OCI-LY1 (cell line): ENCODE measurements around the gene TEAD4.

ENCODE experiments used
- H2AFZ ChIP-seq: fragments of 200-600 bp; sonication (generic), shearing (Covaris generic); 2 replicates; pipeline ENCODE4 v1.6.0; 2014; ENCODE audit warnings: antibody characterized with exemption, mild to moderate bottlenecking, low read length
- H3F3A ChIP-seq: fragments of 200-600 bp; sonication (generic), shearing (Covaris generic); 2 replicates; pipeline ENCODE4 v1.6.0; 2014; ENCODE audit warnings: mild to moderate bottlenecking, antibody characterized with exemption, low read length, moderate library complexity; ENCODE audit not compliant: insufficient read depth
- H3K27ac ChIP-seq: fragments of 200-600 bp; sonication (generic); 2 replicates; pipeline ENCODE4 v1.5.1; 2014; ENCODE audit warnings: low read length, mixed run types, mild to moderate bottlenecking, low read depth; ENCODE audit not compliant: poor library complexity, severe bottlenecking
- H3K27me3 ChIP-seq: fragments of 200-600 bp; sonication (generic); 2 replicates; pipeline ENCODE4 v1.6.0; 2014; ENCODE audit warnings: antibody characterized with exemption, mild to moderate bottlenecking, low read length, moderate library complexity; ENCODE audit not compliant: insufficient read depth
- H3K36me3 ChIP-seq: fragments of 200-600 bp; sonication (generic); 2 replicates; pipeline ENCODE4 v1.6.1; 2014; ENCODE audit warnings: mild to moderate bottlenecking, antibody characterized with exemption, low read length, moderate library complexity, mixed read lengths; ENCODE audit not compliant: insufficient read depth
- H3K4me1 ChIP-seq: fragments of 200-600 bp; sonication (generic); 2 replicates; pipeline ENCODE4 v1.5.1; 2014; ENCODE audit warnings: mild to moderate bottlenecking, low read length, moderate library complexity; ENCODE audit not compliant: insufficient read depth, severe bottlenecking
- H3K4me2 ChIP-seq: fragments of 200-600 bp; sonication (generic), shearing (Covaris generic); 2 replicates; pipeline ENCODE4 v1.6.1; 2014; ENCODE audit warnings: low read length
- H3K4me3 ChIP-seq: fragments of 200-600 bp; sonication (generic); 2 replicates; pipeline ENCODE4 v1.5.1; 2014; ENCODE audit warnings: low read length, low read depth, mild to moderate bottlenecking, mixed read lengths; ENCODE audit not compliant: poor library complexity, severe bottlenecking
- H3K79me2 ChIP-seq: fragments of 200-600 bp; shearing (Covaris generic); 2 replicates; pipeline ENCODE4 v1.6.1; 2016; ENCODE audit warnings: mixed run types, low read length, mixed read lengths; ENCODE audit not compliant: insufficient read depth
- H3K9ac ChIP-seq: fragments of 200-600 bp; sonication (generic), shearing (Covaris generic); 2 replicates; pipeline ENCODE4 v1.6.1; 2014; ENCODE audit warnings: mild to moderate bottlenecking, low read length, mixed read lengths
- H3K9me2 ChIP-seq: fragments of 200-600 bp; sonication (generic), shearing (Covaris generic); 2 replicates; pipeline ENCODE4 v1.6.1; 2014; ENCODE audit warnings: low read depth, mild to moderate bottlenecking, low read length, mixed read lengths
- H3K9me3 ChIP-seq: fragments of 200-600 bp; shearing (Covaris generic); 2 replicates; pipeline ENCODE4 v1.6.1; 2014; ENCODE audit warnings: low read length, mixed read lengths
- H4K20me1 ChIP-seq: fragments of 200-600 bp; sonication (generic), shearing (Covaris generic); 2 replicates; pipeline ENCODE4 v1.6.0; 2016; ENCODE audit warnings: mild to moderate bottlenecking, low read length; ENCODE audit not compliant: insufficient read depth
- EZH2 ChIP-seq: fragments of 200-600 bp; sonication (generic), shearing (Covaris generic); IDR thresholded peaks from 2 replicates; pipeline ENCODE4 v1.8.0; 2017; ENCODE audit warnings: borderline replicate concordance, mixed run types, mild to moderate bottlenecking, antibody characterized with exemption, low read length, moderate library complexity, mixed read lengths
- TF ChIP-seq, protein P1 (sequence below): fragments of 200-600 bp; sonication (generic), shearing (Covaris generic); IDR thresholded peaks from 2 replicates; pipeline ENCODE4 v1.5.1; 2017; ENCODE audit warnings: mild to moderate bottlenecking, antibody characterized with exemption, low read length, moderate library complexity, mixed read lengths

The TEAD4 gene

DNA sequence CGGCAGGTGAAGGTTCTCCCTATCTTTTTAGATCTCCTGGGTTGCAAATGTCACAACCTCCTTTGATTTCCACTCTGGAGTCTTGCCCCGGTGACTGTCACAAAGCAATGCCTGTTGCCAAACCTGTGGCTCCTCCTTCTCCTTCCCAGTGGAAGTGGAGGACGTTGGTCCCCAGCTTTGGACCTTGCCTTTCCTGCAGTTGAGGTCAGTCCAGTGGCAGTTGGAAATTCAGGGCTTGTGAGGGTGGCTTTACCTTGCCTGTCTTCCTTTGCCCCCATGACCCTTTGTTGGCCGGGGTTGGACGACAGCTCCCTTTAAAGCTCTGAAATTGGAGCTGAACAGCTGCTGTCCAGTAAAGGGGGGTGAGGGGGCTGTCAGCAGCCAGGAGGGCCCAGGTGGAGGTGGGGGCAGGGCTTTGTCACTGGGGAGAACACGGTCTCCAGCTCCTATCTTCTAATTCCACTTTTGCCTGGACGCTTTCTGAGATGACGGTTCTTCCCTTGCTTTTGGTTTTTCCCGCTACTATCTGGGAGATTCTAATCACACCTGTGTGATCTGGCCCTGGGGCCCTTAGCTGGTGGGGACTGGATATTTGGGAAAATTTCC is 4.1 kb downstream of the TEAD4 start:
- Histone ChIP-seq H3K27ac (no peak overlapping the region), H3K9me3 (no peaks in the 10 kb centered on the region), H3F3A (no peaks in the 10 kb centered on the region), H3K4me3 (no peak overlapping the region), H3K27me3 (no peaks in the 10 kb centered on the region), H2AFZ (no peak overlapping the region), H3K36me3 (0 out of 2 replicates have a peak, but pooled peaks cover 4% of the 10 kb centered on the region), H4K20me1 (no peaks in the 10 kb centered on the region), H3K9me2 (no peaks in the 10 kb centered on the region), H3K4me1 (peaks cover 24% of the 10 kb centered on the region), H3K9ac (no peak overlapping the region), H3K79me2 (no peaks in the 10 kb centered on the region), H3K4me2 (no peak overlapping the region)
- TF ChIP-seq, protein P1, sequence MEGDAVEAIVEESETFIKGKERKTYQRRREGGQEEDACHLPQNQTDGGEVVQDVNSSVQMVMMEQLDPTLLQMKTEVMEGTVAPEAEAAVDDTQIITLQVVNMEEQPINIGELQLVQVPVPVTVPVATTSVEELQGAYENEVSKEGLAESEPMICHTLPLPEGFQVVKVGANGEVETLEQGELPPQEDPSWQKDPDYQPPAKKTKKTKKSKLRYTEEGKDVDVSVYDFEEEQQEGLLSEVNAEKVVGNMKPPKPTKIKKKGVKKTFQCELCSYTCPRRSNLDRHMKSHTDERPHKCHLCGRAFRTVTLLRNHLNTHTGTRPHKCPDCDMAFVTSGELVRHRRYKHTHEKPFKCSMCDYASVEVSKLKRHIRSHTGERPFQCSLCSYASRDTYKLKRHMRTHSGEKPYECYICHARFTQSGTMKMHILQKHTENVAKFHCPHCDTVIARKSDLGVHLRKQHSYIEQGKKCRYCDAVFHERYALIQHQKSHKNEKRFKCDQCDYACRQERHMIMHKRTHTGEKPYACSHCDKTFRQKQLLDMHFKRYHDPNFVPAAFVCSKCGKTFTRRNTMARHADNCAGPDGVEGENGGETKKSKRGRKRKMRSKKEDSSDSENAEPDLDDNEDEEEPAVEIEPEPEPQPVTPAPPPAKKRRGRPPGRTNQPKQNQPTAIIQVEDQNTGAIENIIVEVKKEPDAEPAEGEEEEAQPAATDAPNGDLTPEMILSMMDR = no peak
- no peak for TF ChIP-seq EZH2

DNA sequence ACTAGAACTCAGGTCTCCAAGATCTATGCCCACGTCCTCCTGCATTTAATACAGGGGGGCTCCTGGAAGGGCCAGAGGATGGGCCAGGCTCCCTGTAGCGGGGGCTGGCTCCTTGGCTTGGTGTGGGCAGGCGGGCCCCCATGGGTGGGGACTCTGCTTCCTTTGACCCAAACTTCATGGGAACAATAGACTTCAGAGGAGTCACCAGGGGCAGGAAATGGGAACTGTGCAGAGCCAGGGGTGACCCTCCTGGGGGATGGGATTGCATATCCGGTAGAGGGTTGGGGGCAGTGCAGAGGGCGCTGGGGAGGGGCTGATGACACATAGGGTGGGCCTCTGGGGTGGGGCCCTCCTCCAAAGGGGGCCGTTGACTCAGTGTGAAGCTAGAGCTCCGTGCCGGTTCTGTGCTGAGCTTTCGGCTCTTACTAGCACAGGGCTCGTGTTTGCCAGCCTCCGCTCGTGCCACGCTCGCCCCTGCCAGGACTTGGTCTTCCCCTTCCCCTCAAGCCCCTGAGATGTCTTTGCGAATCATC is 4.6 kb downstream of the TEAD4 start:
- no peak overlapping the region for H3K4me2 ChIP-seq
- H3K4me3 ChIP-seq = no peak overlapping the region
- peaks cover 19% of the 10 kb centered on the region for H3K4me1 ChIP-seq
- TF ChIP-seq, protein P1 = no peak
- TF ChIP-seq EZH2 = no peak
- no peaks in the 10 kb centered on the region for H3K27me3 ChIP-seq
- H4K20me1 ChIP-seq = no peaks in the 10 kb centered on the region
- no peaks in the 10 kb centered on the region for H3K9me3 ChIP-seq
- H3K79me2 ChIP-seq = no peaks in the 10 kb centered on the region
- no peaks in the 10 kb centered on the region for H3K9me2 ChIP-seq
- no peaks in the 10 kb centered on the region for H3F3A ChIP-seq
- H3K36me3 ChIP-seq = peaks cover 4% of the 10 kb centered on the region; the same call in 1 of the 2 replicates
- no peak overlapping the region for H2AFZ ChIP-seq
- no peak overlapping the region for H3K9ac ChIP-seq
- H3K27ac ChIP-seq = no peak overlapping the region

DNA sequence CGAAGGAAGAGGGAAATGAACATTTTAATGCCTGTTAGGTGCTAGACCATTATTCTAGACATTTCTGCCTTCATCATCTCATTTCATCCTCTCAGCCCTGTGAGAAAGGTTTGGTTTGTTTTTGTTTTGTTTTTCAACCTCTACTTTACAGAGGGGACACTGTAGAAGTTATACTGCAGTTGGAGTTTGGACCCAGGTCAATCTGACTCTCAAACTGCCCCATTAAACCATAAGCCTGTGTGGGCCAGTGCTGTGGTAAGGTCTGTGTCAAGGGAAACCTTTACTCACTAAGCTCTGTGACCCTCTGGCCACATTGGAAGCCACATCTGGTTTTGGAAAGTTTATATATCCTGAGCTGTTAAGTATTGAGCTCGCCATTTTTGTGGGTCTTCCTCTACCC is 8.5 kb downstream of the TEAD4 start:
- no peaks in the 10 kb centered on the region for H3K27me3 ChIP-seq
- H3K9ac ChIP-seq = no peak overlapping the region
- TF ChIP-seq EZH2 = no peak
- TF ChIP-seq, protein P1 = no peak
- no peaks in the 10 kb centered on the region for H3F3A ChIP-seq
- no peak overlapping the region for H3K4me3 ChIP-seq
- no peak overlapping the region for H3K4me2 ChIP-seq
- no peak overlapping the region for H3K27ac ChIP-seq
- H3K36me3 ChIP-seq = peaks cover 9% of the 10 kb centered on the region; the same call in 1 of the 2 replicates
- H2AFZ ChIP-seq = no peak overlapping the region
- no peaks in the 10 kb centered on the region for H3K79me2 ChIP-seq
- no peaks in the 10 kb centered on the region for H3K9me3 ChIP-seq
- H3K9me2 ChIP-seq = no peaks in the 10 kb centered on the region
- H3K4me1 ChIP-seq = no peaks in the 10 kb centered on the region
- H4K20me1 ChIP-seq = no peaks in the 10 kb centered on the region
